Colon (tissue), 2 donors: Measurements from ENCODE around the gene B3GALT5.

Source experiments
- FAIRE-seq: peaks from 2 replicates; lab custom pipeline; 2012; peaks lifted over from hg19 to GRCh38; lab: Jason Lieb, UNC
- donor health status: control.
- donor health status: control.

The B3GALT5 gene

GRCh38 chr21:39700318-39700717, 87.6 kb downstream of the B3GALT5 start:
- no peak for FAIRE-seq

DNA sequence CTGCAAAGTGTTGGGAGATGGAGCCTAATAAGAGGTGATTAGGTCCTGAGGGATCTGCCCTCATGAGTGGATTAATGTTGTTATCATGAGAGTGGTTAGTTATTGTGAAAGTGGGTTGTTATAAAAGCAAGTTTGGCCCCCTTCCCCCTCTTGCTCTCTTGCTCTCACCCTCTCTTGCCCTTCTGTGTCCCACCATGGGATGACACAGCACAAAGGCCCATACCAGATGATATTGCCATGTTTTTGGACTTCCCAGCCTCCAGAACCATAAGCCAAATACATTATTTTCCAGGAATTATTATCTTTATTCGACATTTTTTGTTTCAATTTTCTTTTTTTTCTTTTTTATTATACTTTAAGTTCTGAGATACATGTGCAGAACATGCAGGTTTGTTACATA, 90.8 kb downstream of the B3GALT5 start:
- no peak for FAIRE-seq

- FAIRE-seq = no peak
These were observed 93.1 kb downstream of the B3GALT5 start for GRCh38 chr21:39705849-39706248.

DNA sequence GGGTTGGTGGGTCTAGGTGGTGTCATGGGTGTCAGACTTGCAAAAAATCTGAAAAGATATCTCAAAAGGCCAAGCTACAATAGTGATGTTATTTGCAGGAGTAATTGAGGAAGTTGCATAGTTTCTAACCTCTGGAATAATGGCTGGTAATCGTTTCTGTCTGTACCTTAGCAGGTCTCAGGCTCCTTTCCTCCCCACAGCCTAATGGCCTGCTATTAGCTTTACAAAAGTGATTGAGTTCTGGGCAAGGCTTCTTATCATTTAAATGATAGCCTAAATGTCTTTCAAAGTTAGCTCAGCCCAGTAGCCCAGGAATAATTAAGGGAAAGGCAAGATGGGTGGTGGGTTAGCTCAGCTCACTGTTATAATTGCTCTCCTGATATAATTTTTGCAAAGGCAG, 94.6 kb downstream of the B3GALT5 start:
- no peak for FAIRE-seq

DNA sequence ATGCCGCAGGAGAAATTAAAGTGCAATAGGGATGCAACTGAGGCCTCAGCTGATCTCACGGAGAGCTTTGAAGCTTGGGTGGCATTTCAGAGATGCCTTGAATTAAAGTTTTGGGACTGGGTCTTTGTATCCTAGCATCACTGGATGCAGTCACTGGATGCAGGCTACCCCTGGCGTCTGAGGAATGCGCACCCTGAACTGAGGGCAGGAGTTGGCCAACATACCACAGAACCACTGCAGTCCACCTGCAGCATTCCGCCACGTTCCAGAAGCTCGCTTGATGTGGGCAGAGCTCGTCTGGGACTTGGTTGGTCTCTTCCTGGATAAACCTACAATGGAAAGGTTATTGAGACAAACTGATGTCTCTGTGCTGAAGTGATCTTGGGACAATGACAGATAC, 98.1 kb downstream of the B3GALT5 start:
- FAIRE-seq = no peak

DNA sequence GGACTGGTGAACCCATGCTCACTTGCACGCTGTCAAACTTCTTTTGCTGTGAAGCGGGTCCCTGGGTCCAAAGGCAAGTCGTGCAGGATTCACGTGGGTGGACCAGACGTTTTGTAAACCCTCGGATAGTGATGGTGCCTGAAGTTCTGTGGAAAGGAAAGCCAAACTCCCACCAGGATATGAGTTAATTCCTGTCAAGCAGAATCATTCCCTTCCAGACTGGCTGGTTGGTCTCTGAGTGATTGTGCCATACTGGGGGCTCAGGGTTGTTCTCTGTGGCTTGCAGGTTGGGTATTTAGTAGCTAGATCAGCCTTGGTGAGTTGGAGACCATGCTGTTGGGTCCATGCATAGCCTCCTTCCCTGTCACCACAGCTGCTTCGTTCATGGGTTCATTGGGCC, 99.5 kb downstream of the B3GALT5 start:
- FAIRE-seq = no peak

DNA sequence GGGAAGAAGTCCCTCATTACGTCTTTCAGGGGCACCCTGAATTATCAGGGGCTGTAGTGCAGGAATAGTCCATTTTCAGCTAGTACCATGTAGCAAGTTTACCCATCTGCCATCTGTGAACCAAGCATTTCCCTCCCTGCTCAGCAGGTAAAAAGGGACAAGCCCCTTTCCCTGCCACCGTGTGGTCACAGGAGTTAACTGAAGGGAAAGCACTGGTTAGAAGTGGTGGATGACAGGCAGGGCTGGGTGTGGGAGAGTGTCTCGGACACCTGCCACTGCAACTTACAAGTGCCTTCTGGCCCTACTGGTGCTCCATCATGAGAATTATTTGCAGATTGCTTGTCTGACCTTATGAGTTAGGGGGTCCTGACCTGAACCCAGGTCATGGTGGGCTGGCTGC, 100.2 kb downstream of the B3GALT5 start:
- no peak for FAIRE-seq

GRCh38 chr21:39713905-39714304, 101.2 kb downstream of the B3GALT5 start:
- no peak for FAIRE-seq

DNA sequence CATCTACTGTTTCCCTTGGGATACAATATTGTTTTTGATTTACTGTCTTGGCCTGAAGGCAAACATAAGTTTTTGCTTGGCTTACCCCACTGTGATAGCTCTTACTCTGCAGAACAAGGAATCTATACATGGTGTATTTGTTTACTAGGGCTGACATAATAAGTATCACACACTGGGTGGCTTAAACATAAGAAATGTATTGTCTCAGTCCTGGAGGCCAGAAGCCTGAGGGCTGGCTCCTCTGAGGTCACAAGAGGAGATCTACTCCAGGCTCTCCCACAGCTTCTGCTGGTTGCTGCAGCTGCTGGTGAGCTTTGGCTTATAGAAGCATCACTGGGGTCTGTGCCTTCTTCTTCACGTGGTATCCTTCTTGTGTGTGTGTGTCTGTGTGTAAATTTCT, 101.6 kb downstream of the B3GALT5 start:
- no peak for FAIRE-seq

DNA sequence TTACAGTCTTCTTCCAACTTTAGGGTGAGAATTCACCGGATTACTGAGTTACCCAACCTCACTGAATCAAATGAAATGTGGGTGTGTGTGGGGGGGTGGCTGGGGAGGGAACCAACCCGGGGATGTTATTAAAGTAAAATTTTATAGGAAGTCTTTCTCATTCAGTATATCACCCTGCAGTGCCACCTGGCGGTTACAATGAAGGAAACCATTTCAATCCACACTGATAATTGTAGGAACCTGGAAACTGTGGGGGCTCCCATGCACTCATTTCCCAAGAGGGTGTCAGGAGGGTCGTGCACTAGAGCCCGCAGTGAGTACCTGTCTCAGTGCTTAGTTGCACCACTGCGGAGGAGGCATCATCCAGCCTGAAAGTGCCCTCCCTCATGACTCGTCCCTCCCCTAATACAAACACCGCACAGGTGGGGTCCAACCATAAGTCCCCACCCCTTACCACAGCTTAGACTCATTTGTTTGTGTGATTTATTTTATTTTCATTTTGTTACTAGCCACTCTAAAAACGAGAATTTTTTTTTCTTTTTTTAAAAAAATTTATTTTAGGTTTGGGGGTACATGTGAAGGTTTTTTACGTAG, 103.2 kb downstream of the B3GALT5 start:
- FAIRE-seq = no peak

- no peak for FAIRE-seq
These were observed 107.5 kb downstream of the B3GALT5 start for GRCh38 chr21:39720126-39720778.

DNA sequence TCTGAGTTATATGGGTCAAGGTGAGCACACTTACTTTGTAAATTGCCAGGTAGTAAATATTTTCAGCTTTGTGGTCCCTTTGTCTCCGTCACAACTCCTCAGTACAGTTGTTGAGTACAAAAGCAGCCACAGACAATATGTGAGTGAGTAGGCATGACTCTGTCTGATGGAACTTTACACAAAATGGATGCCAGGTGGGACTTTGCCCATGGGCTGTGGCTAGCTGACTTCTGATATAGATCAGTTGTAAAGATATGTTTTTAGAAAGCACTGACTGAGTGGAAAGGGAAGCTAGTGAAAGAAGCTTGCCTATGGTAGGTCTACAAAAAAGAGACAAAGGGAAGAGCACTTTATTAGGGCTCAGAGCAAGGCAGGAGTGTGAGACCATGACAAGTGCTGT, 109.1 kb downstream of the B3GALT5 start:
- FAIRE-seq = no peak
